ENCODE data around the gene BAZ2B. TPM values are rescaled to one million over a fixed set of nuclear protein-coding genes. Genes with fewer than 3 reads are reported as not detected.

The BAZ2B gene
- total RNA-seq, 1 experiment from 2014 or later: 33.0 TPM

DNA sequence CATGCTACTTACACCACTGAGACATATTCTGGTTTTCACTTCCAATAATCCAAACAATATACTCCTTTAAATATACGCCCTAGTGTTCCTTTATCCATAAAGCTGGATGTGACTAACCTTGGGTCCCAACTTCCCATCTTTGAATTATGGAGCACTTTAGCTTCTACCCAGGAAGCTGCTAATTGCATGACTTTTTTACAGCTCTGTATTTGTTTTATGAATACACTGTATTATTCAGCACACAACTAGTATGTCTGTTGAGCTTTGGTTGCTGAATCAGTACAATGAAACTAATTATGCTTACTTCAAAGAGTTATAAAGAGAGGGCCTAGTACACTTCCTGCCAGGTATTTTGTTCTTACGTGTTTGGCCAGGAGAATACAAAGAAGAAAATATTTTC lies 118.5 kb downstream of the BAZ2B start:
- TF ChIP-seq ZNF219 (CRISPR knock-in tag; IDR thresholded peaks at IDR 0.05; ENCODE audit: borderline replicate concordance): no peak
- TF ChIP-seq, protein P1, sequence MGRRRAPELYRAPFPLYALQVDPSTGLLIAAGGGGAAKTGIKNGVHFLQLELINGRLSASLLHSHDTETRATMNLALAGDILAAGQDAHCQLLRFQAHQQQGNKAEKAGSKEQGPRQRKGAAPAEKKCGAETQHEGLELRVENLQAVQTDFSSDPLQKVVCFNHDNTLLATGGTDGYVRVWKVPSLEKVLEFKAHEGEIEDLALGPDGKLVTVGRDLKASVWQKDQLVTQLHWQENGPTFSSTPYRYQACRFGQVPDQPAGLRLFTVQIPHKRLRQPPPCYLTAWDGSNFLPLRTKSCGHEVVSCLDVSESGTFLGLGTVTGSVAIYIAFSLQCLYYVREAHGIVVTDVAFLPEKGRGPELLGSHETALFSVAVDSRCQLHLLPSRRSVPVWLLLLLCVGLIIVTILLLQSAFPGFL (CRISPR knock-in tag; IDR thresholded peaks at IDR 0.05; ENCODE audit: borderline replicate concordance): no peak
- TF ChIP-seq TCF7 (CRISPR knock-in tag; IDR thresholded peaks at IDR 0.05; ENCODE audit: low read depth): no peak
- TF ChIP-seq GRHL2 (CRISPR knock-in tag; IDR thresholded peaks at IDR 0.05; ENCODE audit: insufficient replicate concordance, severe bottlenecking): no peak
- TF ChIP-seq ESRRA (CRISPR knock-in tag; IDR thresholded peaks at IDR 0.05; ENCODE audit: borderline replicate concordance): no peak
- TF ChIP-seq NR2C2 (CRISPR knock-in tag; IDR thresholded peaks at IDR 0.05): no peak
- no peak for TF ChIP-seq ATF6 (CRISPR knock-in tag; IDR thresholded peaks at IDR 0.05)
- TF ChIP-seq ZNF263 (CRISPR knock-in tag; IDR thresholded peaks at IDR 0.05; ENCODE audit: low read depth): no peak
- TF ChIP-seq ZBTB21 (CRISPR knock-in tag; IDR thresholded peaks at IDR 0.05; ENCODE audit: borderline replicate concordance): no peak
- TF ChIP-seq FOXJ3 (CRISPR knock-in tag; IDR thresholded peaks at IDR 0.05; ENCODE audit: borderline replicate concordance): no peak
- no peak for TF ChIP-seq SOX15 (CRISPR knock-in tag; IDR thresholded peaks at IDR 0.05)
- TF ChIP-seq, protein P2, sequence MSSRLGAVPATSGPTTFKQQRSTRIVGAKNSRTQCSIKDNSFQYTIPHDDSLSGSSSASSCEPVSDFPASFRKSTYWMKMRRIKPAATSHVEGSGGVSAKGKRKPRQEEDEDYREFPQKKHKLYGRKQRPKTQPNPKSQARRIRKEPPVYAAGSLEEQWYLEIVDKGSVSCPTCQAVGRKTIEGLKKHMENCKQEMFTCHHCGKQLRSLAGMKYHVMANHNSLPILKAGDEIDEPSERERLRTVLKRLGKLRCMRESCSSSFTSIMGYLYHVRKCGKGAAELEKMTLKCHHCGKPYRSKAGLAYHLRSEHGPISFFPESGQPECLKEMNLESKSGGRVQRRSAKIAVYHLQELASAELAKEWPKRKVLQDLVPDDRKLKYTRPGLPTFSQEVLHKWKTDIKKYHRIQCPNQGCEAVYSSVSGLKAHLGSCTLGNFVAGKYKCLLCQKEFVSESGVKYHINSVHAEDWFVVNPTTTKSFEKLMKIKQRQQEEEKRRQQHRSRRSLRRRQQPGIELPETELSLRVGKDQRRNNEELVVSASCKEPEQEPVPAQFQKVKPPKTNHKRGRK (CRISPR knock-in tag; IDR thresholded peaks at IDR 0.05; ENCODE audit: borderline replicate concordance): no peak
- TF ChIP-seq, protein P3, sequence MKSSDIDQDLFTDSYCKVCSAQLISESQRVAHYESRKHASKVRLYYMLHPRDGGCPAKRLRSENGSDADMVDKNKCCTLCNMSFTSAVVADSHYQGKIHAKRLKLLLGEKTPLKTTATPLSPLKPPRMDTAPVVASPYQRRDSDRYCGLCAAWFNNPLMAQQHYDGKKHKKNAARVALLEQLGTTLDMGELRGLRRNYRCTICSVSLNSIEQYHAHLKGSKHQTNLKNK (CRISPR knock-in tag; IDR thresholded peaks at IDR 0.05): no peak
- no peak for ATAC-seq
- ChIA-PET POLR2A (no interaction called here), CTCF (no interaction called here)
- Mint-ChIP-seq H3K4me1 (0 out of 2 replicates have a peak, but pooled peaks cover 3% of the 10 kb centered on the region), H3K36me3 (peaks cover 6% of the 10 kb centered on the region; the same call in 1 of the 2 replicates), H3K9me3 (peaks cover 9% of the 10 kb centered on the region), H3K4me3 (no peak overlapping the region), H3K27me3 (ENCODE audit: low read depth) (no peaks in the 10 kb centered on the region), H3K27ac (no peak overlapping the region)
- no peak for DNase-seq (ENCODE audit: low spot score)

DNA sequence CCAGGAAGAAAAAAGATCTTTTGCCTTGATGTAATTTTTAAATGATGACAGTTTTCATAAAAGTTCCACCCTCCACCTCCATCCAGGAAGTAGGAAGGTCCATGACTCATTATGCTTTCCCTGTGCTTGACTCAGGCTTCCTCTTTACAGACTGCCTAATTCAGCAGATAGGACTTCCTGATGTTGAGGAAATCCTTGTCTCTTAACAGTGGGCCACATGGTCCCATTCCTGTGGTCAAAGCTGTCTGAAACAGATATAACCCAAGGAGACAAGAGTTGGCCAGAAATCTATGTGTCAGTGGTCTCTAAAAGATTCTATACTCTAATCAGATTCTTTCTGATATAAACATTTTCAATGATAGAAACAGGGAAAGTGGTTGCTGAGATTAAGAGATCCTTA lies 119.1 kb downstream of the BAZ2B start:
- Mint-ChIP-seq H3K4me3 (no peak overlapping the region), H3K36me3 (peaks cover 6% of the 10 kb centered on the region; the same call in 1 of the 2 replicates), H3K9me3 (peaks cover 9% of the 10 kb centered on the region), H3K4me1 (0 out of 2 replicates have a peak, but pooled peaks cover 3% of the 10 kb centered on the region), H3K27me3 (ENCODE audit: low read depth) (no peaks in the 10 kb centered on the region), H3K27ac (peak overlapping the region; percentile 61; the same call in 1 of the 2 replicates)
- ChIA-PET POLR2A (no interaction called here), CTCF (no interaction called here)
- DNase-seq (ENCODE audit: low spot score) (no peak), ATAC-seq (no peak)
- TF ChIP-seq NFYB (CRISPR knock-in tag; conservative IDR thresholded peaks at IDR 0.05; ENCODE audit: low read depth) (no peak), ZNF671 (CRISPR knock-in tag; IDR thresholded peaks at IDR 0.05) (no peak), ZNF219 (CRISPR knock-in tag; IDR thresholded peaks at IDR 0.05; ENCODE audit: borderline replicate concordance) (no peak), OVOL2 (CRISPR knock-in tag; IDR thresholded peaks at IDR 0.05; ENCODE audit: borderline replicate concordance) (no peak), GRHL2 (CRISPR knock-in tag; IDR thresholded peaks at IDR 0.05; ENCODE audit: insufficient replicate concordance, severe bottlenecking) (no peak), ATF6 (CRISPR knock-in tag; IDR thresholded peaks at IDR 0.05) (no peak), ZNF263 (CRISPR knock-in tag; IDR thresholded peaks at IDR 0.05; ENCODE audit: low read depth) (no peak), FOXJ3 (CRISPR knock-in tag; IDR thresholded peaks at IDR 0.05; ENCODE audit: borderline replicate concordance) (no peak), USF1 (CRISPR knock-in tag; IDR thresholded peaks at IDR 0.05) (no peak)
- TF ChIP-seq, protein P2 (CRISPR knock-in tag; IDR thresholded peaks at IDR 0.05; ENCODE audit: borderline replicate concordance): no peak
- TF ChIP-seq, protein P4, sequence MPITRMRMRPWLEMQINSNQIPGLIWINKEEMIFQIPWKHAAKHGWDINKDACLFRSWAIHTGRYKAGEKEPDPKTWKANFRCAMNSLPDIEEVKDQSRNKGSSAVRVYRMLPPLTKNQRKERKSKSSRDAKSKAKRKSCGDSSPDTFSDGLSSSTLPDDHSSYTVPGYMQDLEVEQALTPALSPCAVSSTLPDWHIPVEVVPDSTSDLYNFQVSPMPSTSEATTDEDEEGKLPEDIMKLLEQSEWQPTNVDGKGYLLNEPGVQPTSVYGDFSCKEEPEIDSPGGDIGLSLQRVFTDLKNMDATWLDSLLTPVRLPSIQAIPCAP (CRISPR knock-in tag; IDR thresholded peaks at IDR 0.05): no peak
- TF ChIP-seq, protein P5, sequence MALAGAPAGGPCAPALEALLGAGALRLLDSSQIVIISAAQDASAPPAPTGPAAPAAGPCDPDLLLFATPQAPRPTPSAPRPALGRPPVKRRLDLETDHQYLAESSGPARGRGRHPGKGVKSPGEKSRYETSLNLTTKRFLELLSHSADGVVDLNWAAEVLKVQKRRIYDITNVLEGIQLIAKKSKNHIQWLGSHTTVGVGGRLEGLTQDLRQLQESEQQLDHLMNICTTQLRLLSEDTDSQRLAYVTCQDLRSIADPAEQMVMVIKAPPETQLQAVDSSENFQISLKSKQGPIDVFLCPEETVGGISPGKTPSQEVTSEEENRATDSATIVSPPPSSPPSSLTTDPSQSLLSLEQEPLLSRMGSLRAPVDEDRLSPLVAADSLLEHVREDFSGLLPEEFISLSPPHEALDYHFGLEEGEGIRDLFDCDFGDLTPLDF (CRISPR knock-in tag; IDR thresholded peaks at IDR 0.05): no peak
- TF ChIP-seq, protein P1 (CRISPR knock-in tag; IDR thresholded peaks at IDR 0.05; ENCODE audit: borderline replicate concordance): no peak

Data from WTC11 (cell line).